GM21528 (cell line): ENCODE results near the gene SYK.

Experiments
- ATAC-seq: cut with Tn5 transposase; IDR thresholded peaks from one replicate; pipeline ENCODE4 v1.9.1; 2021; ENCODE audit warnings: mild to moderate bottlenecking, moderate library complexity; ENCODE audit not compliant: unreplicated experiment, low FRiP score

SYK gene

GRCh38 chr9:90927496-90927895 is 125.9 kb downstream of the SYK start:
- no peak for ATAC-seq

- ATAC-seq: no peak
Measured at GRCh38 chr9:90929626-90930025, 128.0 kb downstream of the SYK start.

GRCh38 chr9:90933468-90933867 is 131.8 kb downstream of the SYK start:
- ATAC-seq: no peak

GRCh38 chr9:90939351-90939750 is 137.7 kb downstream of the SYK start:
- ATAC-seq: no peak

- ATAC-seq: no peak
Measured at GRCh38 chr9:90940280-90940679, 138.7 kb downstream of the SYK start.

- ATAC-seq: no peak
Measured at GRCh38 chr9:90941661-90942060, 140.0 kb downstream of the SYK start.

- no peak for ATAC-seq
Measured at GRCh38 chr9:90942555-90942954, 140.9 kb downstream of the SYK start.

- no peak for ATAC-seq
Measured at GRCh38 chr9:90943341-90943740, 141.7 kb downstream of the SYK start.

GRCh38 chr9:90945336-90945735 is 143.7 kb downstream of the SYK start:
- no peak for ATAC-seq

- ATAC-seq: no peak
Measured at GRCh38 chr9:90946982-90947381, 145.4 kb downstream of the SYK start.
